B cell (primary cell): ENCODE measurements around the gene TRIM47. TPM values are rescaled to one million over a fixed set of nuclear protein-coding genes. Genes with fewer than 3 reads are reported as not detected.

Source experiments
- ATAC-seq: fragments of 200-7000 bp; cut with Tn5 transposase; one replicate; pipeline ENCODE4 v1.10.0; 2021; ENCODE audit warnings: low read depth, mild to moderate bottlenecking, moderate number of reproducible peaks, moderate library complexity
- CTCF ChIA-PET: fragments of 350-600 bp; sonication (Branson Sonifier 250); formaldehyde crosslinking; loops from one replicate; lab custom pipeline; 2021; ENCODE audit warnings: antibody characterized with exemption, inconsistent platforms; lab: Charles Lee
- POLR2A ChIA-PET: fragments of 350-600 bp; sonication (Branson Sonifier 250); formaldehyde crosslinking; loops from one replicate; lab custom pipeline; 2021; ENCODE audit warnings: antibody characterized with exemption; lab: Charles Lee
- DNase-seq: peaks from one replicate; pipeline ENCODE4 v3.0.0; 2013
- H2AFZ ChIP-seq: 2 replicates; pipeline ENCODE4 v1.6.1; 2012; ENCODE audit warnings: mild to moderate bottlenecking, low read depth, low read length; ENCODE audit not compliant: insufficient read depth, poor library complexity, severe bottlenecking
- H3K27ac ChIP-seq, 2 donors: 1 replicate in 1 of 2; 2 replicates in 1 of 2; pipeline ENCODE4 v1.5.1; 2012 to 2013; ENCODE audit warnings: low read length in 2 of 2, mild to moderate bottlenecking in 2 of 2, moderate library complexity in 1 of 2
- H3K27me3 ChIP-seq, 4 experiments: fragments of 200-600 bp in 1 of 4; sonication (generic) in 1 of 4; replicated peaks in 1 of 4; 1 replicate in 2 of 4; 2 replicates in 2 of 4; pipeline versions ENCODE4 v1.6.1 to v1.7.0; 2013 to 2016; ENCODE audit warnings: low read length in 3 of 4, mild to moderate bottlenecking in 2 of 4, mixed read lengths in 1 of 4, moderate library complexity in 1 of 4; ENCODE audit not compliant: insufficient read depth in 4 of 4, control insufficient read depth in 3 of 4; ENCODE audit errors: control extremely low read depth in 1 of 4
- H3K36me3 ChIP-seq, 2 experiments: replicated peaks in 1 of 2; 1 replicate in 1 of 2; 2 replicates in 1 of 2; pipeline versions ENCODE4 v1.6.1 to v1.7.1; 2013; ENCODE audit warnings: low read length in 1 of 2; ENCODE audit not compliant: insufficient read depth in 2 of 2, control insufficient read depth in 1 of 2; ENCODE audit errors: control extremely low read depth in 1 of 2, extremely low read depth in 1 of 2
- H3K4me1 ChIP-seq, 2 donors: fragments of 200-600 bp in 1 of 2; sonication (generic) in 1 of 2; 1 replicate in 1 of 2; 2 replicates in 1 of 2; pipeline versions ENCODE4 v1.5.1 to v1.6.1; 2013 to 2017; ENCODE audit warnings: low read length in 2 of 2; ENCODE audit not compliant: control insufficient read depth in 2 of 2, insufficient read depth in 2 of 2
- H3K4me2 ChIP-seq: replicated peaks from 2 replicates; pipeline ENCODE3; 2012; ENCODE audit warnings: mild to moderate bottlenecking, low read depth, low read length; ENCODE audit not compliant: poor library complexity, severe bottlenecking
- H3K4me3 ChIP-seq, 5 experiments: fragments of 200-600 bp in 1 of 5; sonication (generic) in 1 of 5; 1 replicate in 3 of 5; 2 replicates in 2 of 5; pipeline versions ENCODE4 v1.5.1 to v1.7.0; 2011 to 2016; ENCODE audit warnings: low read length in 4 of 5, mild to moderate bottlenecking in 4 of 5, low read depth in 2 of 5, control low read depth in 1 of 5, moderate library complexity in 1 of 5; ENCODE audit not compliant: insufficient read depth in 1 of 5; ENCODE audit errors: control extremely low read depth in 1 of 5, extremely low read depth in 1 of 5
- H3K79me2 ChIP-seq: fragments of 200-600 bp; sonication (generic); one replicate; pipeline ENCODE4 v1.6.0; 2016; ENCODE audit warnings: low read length; ENCODE audit not compliant: control insufficient read depth, insufficient read depth
- H3K9ac ChIP-seq: fragments of 200-600 bp; sonication (generic); 2 replicates; pipeline ENCODE4 v1.6.1; 2017; ENCODE audit warnings: mild to moderate bottlenecking, low read length, moderate library complexity
- H3K9me3 ChIP-seq, 3 donors: one replicate each; pipeline versions ENCODE4 v1.6.1 to v1.7.1; 2013; ENCODE audit warnings: low read length in 2 of 3; ENCODE audit not compliant: control insufficient read depth in 2 of 3, insufficient read depth in 1 of 3; ENCODE audit errors: control extremely low read depth in 1 of 3
- H4K20me1 ChIP-seq: 2 replicates; pipeline ENCODE4 v1.6.0; 2012; ENCODE audit warnings: mild to moderate bottlenecking, low read length; ENCODE audit not compliant: insufficient read depth, control insufficient read depth, poor library complexity, severe bottlenecking
- H3K27ac Mint-ChIP-seq: one replicate; pipeline ENCODE4 v1.8.0; 2021; ENCODE audit warnings: mixed read lengths
- H3K27me3 Mint-ChIP-seq: one replicate; pipeline ENCODE4 v1.8.0; 2021; ENCODE audit warnings: mixed read lengths
- H3K4me1 Mint-ChIP-seq: one replicate; pipeline ENCODE4 v1.8.0; 2021; ENCODE audit warnings: mixed read lengths
- H3K4me3 Mint-ChIP-seq: one replicate; pipeline ENCODE4 v1.8.0; 2021; ENCODE audit warnings: mixed read lengths
- H3K9me3 Mint-ChIP-seq: one replicate; pipeline ENCODE4 v1.8.0; 2022; ENCODE audit warnings: mixed read lengths; ENCODE audit not compliant: insufficient read depth
- EZH2 ChIP-seq: IDR thresholded peaks from 2 replicates; pipeline ENCODE4 v1.6.1; 2012; ENCODE audit warnings: borderline replicate concordance, low read depth, mild to moderate bottlenecking, moderate library complexity, low read length; ENCODE audit not compliant: insufficient read depth, poor library complexity, severe bottlenecking
- WGBS: methylation state at CpG from one replicate; pipeline ENCODE4 v1.1.5; 2013; ENCODE audit warnings: missing lambda C conversion rate; ENCODE audit not compliant: insufficient coverage; 5-methylcytosine and 5-hydroxymethylcytosine counted together
- intact Hi-C: fragments of 100-400 bp; cut with micrococcal nuclease; formaldehyde crosslinking; loops from one replicate; pipeline ENCODE4 v1.10.0; 2022
- polyA plus RNA-seq: library from polyadenylated mRNA; depleted of rRNA; stranded (reverse); fragments of >200 nt; gene quantifications from 2 replicates; pipeline ENCODE4 v1.2.3, GENCODE V29; 2012
- total RNA-seq, 2 donors: library from RNA; stranded (reverse); fragments of 120-200 nt in 1 of 2; gene quantifications; 1 replicate in 1 of 2; 2 replicates in 1 of 2; pipeline versions ENCODE4 v1.2.3 to v1.2.4, GENCODE V29; 2013 to 2022
- TF ChIP-seq, protein P1 (sequence below): fragments of 200-600 bp; IDR thresholded peaks from one replicate; pipeline ENCODE4 v1.8.0; 2022; ENCODE audit warnings: antibody characterized with exemption, mild to moderate bottlenecking

The TRIM47 gene
- total and polyA plus RNA-seq, 2 donors (not counting 1 experiment from before 2014, with no cell fraction given) = 6.4 to 8.3 TPM

DNA sequence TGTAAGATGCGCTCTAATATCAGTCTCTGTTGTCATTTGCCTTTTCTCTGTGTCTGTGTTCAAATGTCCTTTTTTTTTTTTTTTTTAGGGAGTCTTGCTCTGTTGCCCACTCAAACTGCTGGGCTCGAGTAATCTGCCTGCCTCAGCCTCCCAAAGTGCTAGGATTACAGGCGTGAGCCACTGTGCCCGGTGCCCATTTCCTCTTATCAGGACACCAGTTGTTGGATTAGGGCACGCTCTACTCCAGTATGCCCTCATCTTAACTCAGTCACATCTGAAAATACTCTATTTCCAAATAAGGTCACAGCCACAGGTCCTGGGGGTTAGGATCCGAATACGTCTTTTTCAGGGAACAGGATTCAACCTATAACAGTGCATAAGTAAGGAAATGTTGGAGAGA is 1.9 kb upstream of the TRIM47 start:
- peaks cover 30 to 31% of the 10 kb centered on the region in 2 donors for H3K4me1 ChIP-seq
- H3K9me3 Mint-ChIP-seq = no peaks in the 10 kb centered on the region
- H3K79me2 ChIP-seq = no peaks in the 10 kb centered on the region
- H2AFZ ChIP-seq = no peak overlapping the region
- ChIA-PET POLR2A (interaction anchor here (1.2 to 1.6 kb wide), 2 partner anchors 16 to 28 kb away, joined by 3 to 5 read pairs; partner anchors contain the start of gene TRIM65), CTCF (interaction anchor here (1.4 to 2.1 kb wide), 2 partner anchors 9 to 25 kb away, joined by 6 to 8 read pairs; partner anchors contain the start of gene WBP2)
- H3K27ac Mint-ChIP-seq = peak overlapping the region; percentile 26
- 89% methylated on average over 5 of the region's 7 CpGs for WGBS
- peak overlapping the region; percentile 45 for H3K4me3 Mint-ChIP-seq
- ATAC-seq = no peak
- H3K27me3 ChIP-seq = peaks cover 0 to 7% (median 1%) of the 10 kb centered on the region in 4 experiments
- peaks cover 4% of the 10 kb centered on the region for H3K27me3 Mint-ChIP-seq
- no peaks in the 10 kb centered on the region for H3K36me3 ChIP-seq
- H3K27ac ChIP-seq = no peak overlapping the region
- H3K4me1 Mint-ChIP-seq = peaks cover 34% of the 10 kb centered on the region
- no peak overlapping the region for H3K4me2 ChIP-seq
- intact Hi-C loops = no loop called here
- no peak for TF ChIP-seq EZH2
- TF ChIP-seq, protein P1, sequence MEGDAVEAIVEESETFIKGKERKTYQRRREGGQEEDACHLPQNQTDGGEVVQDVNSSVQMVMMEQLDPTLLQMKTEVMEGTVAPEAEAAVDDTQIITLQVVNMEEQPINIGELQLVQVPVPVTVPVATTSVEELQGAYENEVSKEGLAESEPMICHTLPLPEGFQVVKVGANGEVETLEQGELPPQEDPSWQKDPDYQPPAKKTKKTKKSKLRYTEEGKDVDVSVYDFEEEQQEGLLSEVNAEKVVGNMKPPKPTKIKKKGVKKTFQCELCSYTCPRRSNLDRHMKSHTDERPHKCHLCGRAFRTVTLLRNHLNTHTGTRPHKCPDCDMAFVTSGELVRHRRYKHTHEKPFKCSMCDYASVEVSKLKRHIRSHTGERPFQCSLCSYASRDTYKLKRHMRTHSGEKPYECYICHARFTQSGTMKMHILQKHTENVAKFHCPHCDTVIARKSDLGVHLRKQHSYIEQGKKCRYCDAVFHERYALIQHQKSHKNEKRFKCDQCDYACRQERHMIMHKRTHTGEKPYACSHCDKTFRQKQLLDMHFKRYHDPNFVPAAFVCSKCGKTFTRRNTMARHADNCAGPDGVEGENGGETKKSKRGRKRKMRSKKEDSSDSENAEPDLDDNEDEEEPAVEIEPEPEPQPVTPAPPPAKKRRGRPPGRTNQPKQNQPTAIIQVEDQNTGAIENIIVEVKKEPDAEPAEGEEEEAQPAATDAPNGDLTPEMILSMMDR = no peak
- no peak overlapping the region for H3K9ac ChIP-seq
- no peaks in the 10 kb centered on the region for H4K20me1 ChIP-seq
- no peak overlapping the region for H3K4me3 ChIP-seq
- no peaks in the 10 kb centered on the region for H3K9me3 ChIP-seq
- no peak for DNase-seq

DNA sequence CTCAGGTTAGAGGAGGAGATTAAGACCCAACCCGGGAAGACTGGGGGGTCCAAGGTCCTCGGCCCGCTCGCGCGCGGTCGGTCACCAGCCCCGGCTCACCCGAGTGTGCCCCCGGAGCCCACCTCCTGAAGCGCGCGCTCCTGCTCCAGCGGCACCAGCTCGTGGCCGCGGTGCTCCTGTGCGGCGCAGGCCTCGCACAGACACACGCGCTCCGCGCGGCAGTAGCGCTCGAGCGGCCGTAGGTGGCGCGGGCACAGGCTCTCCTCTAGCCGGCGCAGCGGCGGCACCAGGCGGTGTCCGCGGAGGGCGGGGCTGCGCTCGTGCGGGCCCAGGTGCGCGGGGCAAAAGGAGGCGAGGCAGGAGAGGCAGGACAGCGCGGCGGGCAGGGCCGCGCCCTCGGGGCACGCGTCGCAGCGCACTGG is 618 bp downstream of the TRIM47 start:
- no peaks in the 10 kb centered on the region for H3K9me3 ChIP-seq
- TF ChIP-seq, protein P1 = peak; percentile 73
- TF ChIP-seq EZH2 = no peak
- peak overlapping the region; percentile 98 for H3K4me2 ChIP-seq
- no peaks in the 10 kb centered on the region for H4K20me1 ChIP-seq
- WGBS = 1% methylated on average over 56 of the region's 56 CpGs
- H3K9me3 Mint-ChIP-seq = no peaks in the 10 kb centered on the region
- intact Hi-C loops = loop anchor here (2.0 to 5.0 kb wide), 2 partner anchors 27 to 35 kb away; partner anchors contain the start of genes MRPL38 and UNC13D
- peak overlapping the region; percentile 91 for H3K27ac Mint-ChIP-seq
- peaks cover 0 to 7% (median 1%) of the 10 kb centered on the region in 4 experiments for H3K27me3 ChIP-seq
- ChIA-PET CTCF (interaction anchor here (0.6 to 5.6 kb wide), 16 partner anchors 8 to 125 kb away, joined by 3 to 52 read pairs (median 6); partner anchors contain the start of genes GALK1, TRIM65, UNC13D and UNK), POLR2A (interaction anchor here (0.8 to 3.3 kb wide), 7 partner anchors 19 to 113 kb away, joined by 3 to 24 read pairs (median 4); partner anchors contain the start of genes GALK1, MRPL38, TRIM65 and WBP2)
- H3K4me1 Mint-ChIP-seq = peaks cover 35% of the 10 kb centered on the region
- peak overlapping the region in 4 of 5 experiments; percentile 46 to 69 (median 52) for H3K4me3 ChIP-seq
- DNase-seq (peak; percentile 87), ATAC-seq (peak; percentile 77)
- peak overlapping the region; percentile 90 for H3K4me3 Mint-ChIP-seq
- H3K4me1 ChIP-seq = peaks cover 30 to 39% of the 10 kb centered on the region in 2 donors
- peaks cover 4% of the 10 kb centered on the region for H3K27me3 Mint-ChIP-seq
- H3K79me2 ChIP-seq = no peaks in the 10 kb centered on the region
- H2AFZ ChIP-seq = peak overlapping the region; percentile 94
- no peaks in the 10 kb centered on the region for H3K36me3 ChIP-seq
- H3K27ac ChIP-seq = peak overlapping the region; percentile 44 to 55
- H3K9ac ChIP-seq = peak overlapping the region; percentile 76
